HG02884 (cell line): ENCODE data around the gene SLC17A7.
"Not testable (repeated sequence)": the region's sequence is repeated elsewhere in the genome, so short reads cannot be mapped to it uniquely, and the experiment has no call there.

ENCODE experiments used
- ATAC-seq: cut with Tn5 transposase; IDR thresholded peaks from one replicate; pipeline ENCODE4 v1.9.1; 2021; ENCODE audit warnings: mild to moderate bottlenecking, moderate library complexity; ENCODE audit not compliant: unreplicated experiment

SLC17A7 gene

GRCh38 chr19:49470615-49470978, 29.3 kb upstream of the SLC17A7 start:
- no peak for ATAC-seq

GRCh38 chr19:49469828-49470614, 28.7 kb upstream of the SLC17A7 start:
- no peak for ATAC-seq

- ATAC-seq, result peak; percentile 62
Observed at GRCh38 chr19:49468746-49469447, 27.6 kb upstream of the SLC17A7 start.

- ATAC-seq, result no peak
Observed at GRCh38 chr19:49468199-49468598, 26.9 kb upstream of the SLC17A7 start.

GRCh38 chr19:49465371-49465770, 24.0 kb upstream of the SLC17A7 start:
- ATAC-seq, result no peak

GRCh38 chr19:49463960-49464740, 22.8 kb upstream of the SLC17A7 start:
- ATAC-seq, result no peak

- no peak for ATAC-seq
Observed at GRCh38 chr19:49462492-49462891, 21.2 kb upstream of the SLC17A7 start.

- ATAC-seq, result no peak
Observed at GRCh38 chr19:49461656-49462055, 20.3 kb upstream of the SLC17A7 start.

- not testable (repeated sequence) for ATAC-seq
Observed at GRCh38 chr19:49461130-49461529, 19.8 kb upstream of the SLC17A7 start.

- ATAC-seq, result no peak
Observed at GRCh38 chr19:49459388-49459787, 18.1 kb upstream of the SLC17A7 start.

GRCh38 chr19:49458567-49458903, 17.2 kb upstream of the SLC17A7 start:
- ATAC-seq, result no peak

GRCh38 chr19:49456326-49456725, 15.0 kb upstream of the SLC17A7 start:
- no peak for ATAC-seq

- ATAC-seq, result no peak
Observed at GRCh38 chr19:49455773-49456172, 14.4 kb upstream of the SLC17A7 start.

GRCh38 chr19:49453757-49454240, 12.5 kb upstream of the SLC17A7 start:
- no peak for ATAC-seq

GRCh38 chr19:49453013-49453756, 11.9 kb upstream of the SLC17A7 start, which contains the start of gene ALDH16A1:
ALDH16A1 (plus strand) TSS chr19:49453225; CDS start chr19:49453332, 107 bp downstream.
- ATAC-seq, result peak; percentile 77

GRCh38 chr19:49451430-49452181, 10.3 kb upstream of the SLC17A7 start, which contains the start of gene PIH1D1:
PIH1D1 (minus strand) TSS chr19:49451814; CDS start chr19:49451574, 240 bp downstream.
- peak; percentile 49 for ATAC-seq

GRCh38 chr19:49450405-49450804, 9.1 kb upstream of the SLC17A7 start:
- no peak for ATAC-seq

- ATAC-seq, result no peak
Observed at GRCh38 chr19:49448432-49448786, 7.1 kb upstream of the SLC17A7 start.

- no peak for ATAC-seq
Observed at GRCh38 chr19:49447485-49448431, 6.4 kb upstream of the SLC17A7 start.
